Measurements from ENCODE around the gene R3HDM4. TPM values are rescaled to one million over a fixed set of nuclear protein-coding genes. Genes with fewer than 3 reads are reported as not detected.

R3HDM4 gene
- total and polyA plus RNA-seq, 9 of the 15 experiments (the other 6 are each of a cell fraction or from before 2014, with no cell fraction given) = 3.2 to 154 (median 59.0) TPM

DNA sequence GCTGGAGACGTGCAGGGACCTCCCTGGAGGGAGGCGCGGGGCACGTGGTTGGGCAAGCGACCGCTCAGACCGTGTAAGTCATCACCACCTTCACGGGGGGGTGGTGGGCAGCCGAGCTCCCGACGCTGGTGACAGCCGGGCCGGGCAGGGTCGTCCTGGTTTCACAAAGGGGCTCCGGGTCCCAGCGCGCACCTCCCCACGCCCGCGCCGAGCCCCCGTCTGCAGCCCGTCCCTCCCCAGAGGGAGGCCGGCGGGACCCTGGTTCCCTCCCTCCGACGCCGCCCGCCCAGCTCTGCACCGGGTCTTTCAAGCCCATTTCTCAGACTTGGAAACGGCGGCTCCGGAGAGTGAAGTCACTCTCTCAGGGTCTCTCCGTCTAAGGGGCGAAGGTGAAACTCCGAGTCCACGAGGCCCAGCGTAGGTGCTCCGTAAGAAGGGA is 12.1 kb upstream of the R3HDM4 start:
- Histone ChIP-seq H3K79me2 (ENCODE audit: control insufficient read depth, insufficient read depth, low read length) (peaks cover 65% of the 10 kb centered on the region), H3K4me1 (replicated peaks in 1 of 2; ENCODE audit: control insufficient read depth in 2 of 2, insufficient read depth in 2 of 2, low read length in 2 of 2) (peaks cover 8 to 75% of the 10 kb centered on the region in 2 experiments; a peak in 4 of 5 replicates), H3K4me2 (ENCODE audit: insufficient read depth, low read length) (peak overlapping the region; percentile 95), H3K27me3 (ENCODE audit: control insufficient read depth in 2 of 2, insufficient read depth in 2 of 2, low read length in 2 of 2) (no peaks in the 10 kb centered on the region), H3K9me3 (replicated peaks; ENCODE audit: control insufficient read depth, insufficient read depth, low read depth, low read length) (no peaks in the 10 kb centered on the region), H2AFZ (ENCODE audit: low read depth, low read length) (peak overlapping the region; percentile 82), H3K9ac (ENCODE audit: insufficient read depth in 1 of 2, low read depth in 2 of 2, low read length in 2 of 2) (peak overlapping the region; percentile 85 to 99), H4K20me1 (replicated peaks; ENCODE audit: control insufficient read depth, insufficient read depth, low read length) (no peaks in the 10 kb centered on the region; the same call in 1 of the 2 replicates), H3K27ac (ENCODE audit: extremely low read depth, low read depth, low read length) (peak overlapping the region; percentile 97), H3K36me3 (ENCODE audit: control insufficient read depth, insufficient read depth, low read length) (peaks cover 20% of the 10 kb centered on the region; the same call in 2 of the 3 replicates), H3K9me1 (ENCODE audit: control insufficient read depth, insufficient read depth, low read length) (no peaks in the 10 kb centered on the region), H3K4me3 (peak overlapping the region; percentile 99)
- FAIRE-seq = peak; percentile 91
- in situ Hi-C loops (cut with MboI) = no loop called here
- peak; percentile 50 to 76 (median 62) for DNase-seq (ENCODE audit: extremely low read depth in 1 of 4, low spot score in 3 of 4)
- ChIA-PET CTCF (ENCODE audit: low intra/inter-chr PET ratio) (interaction anchor here (0.6 to 8.8 kb wide), 2 partner anchors 58 to 79 kb away, joined by 3 to 158 read pairs; partner anchors contain the start of gene WDR18), POLR2A (interaction anchor here (0.5 to 4.2 kb wide), 7 partner anchors 31 to 345 kb away, joined by 3 to 24 read pairs (median 3); partner anchors contain the start of genes RNU6-2 and WDR18)
- intact Hi-C loops (cut with micrococcal nuclease) = loop anchor here (1.0 to 2.0 kb wide), 2 partner anchors 30 to 55 kb away; no protein-coding TSS in a partner anchor
- BruUV-seq (replicated peaks) = no TSS peak
- ATAC-seq = peak; percentile 63
- WGBS (ENCODE audit: insufficient coverage, low coverage, missing lambda C conversion rate) = 0% methylated on average over 17 of the region's 39 CpGs
- TF ChIP-seq, protein P1, sequence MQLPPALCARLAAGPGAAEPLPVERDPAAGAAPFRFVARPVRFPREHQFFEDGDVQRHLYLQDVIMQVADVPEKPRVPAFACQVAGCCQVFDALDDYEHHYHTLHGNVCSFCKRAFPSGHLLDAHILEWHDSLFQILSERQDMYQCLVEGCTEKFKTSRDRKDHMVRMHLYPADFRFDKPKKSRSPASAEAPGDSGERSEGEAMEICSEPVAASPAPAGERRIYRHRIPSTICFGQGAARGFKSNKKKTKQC (CRISPR knock-in tag; IDR thresholded peaks at IDR 0.05) = no peak; the same call in 1 of the 2 replicates
- TF ChIP-seq ZNF232 (CRISPR knock-in tag; IDR thresholded peaks at IDR 0.05) (no peak), SRSF9 (IDR thresholded peaks at IDR 0.05; ENCODE audit: borderline replicate concordance, low read depth, low read length) (no peak), ZNF263 (CRISPR knock-in tag; IDR thresholded peaks at IDR 0.05; ENCODE audit: borderline replicate concordance) (peak; percentile 81; the same call in 1 of the 2 replicates), PRMT5 (CRISPR knock-in tag; IDR thresholded peaks at IDR 0.05) (no peak), SPI1 (IDR thresholded peaks at IDR 0.05; ENCODE audit: borderline replicate concordance, low read depth, low read length) (no peak), ZNF184 (CRISPR knock-in tag; IDR thresholded peaks at IDR 0.05) (no peak), ZNF12 (CRISPR knock-in tag; IDR thresholded peaks at IDR 0.05) (peak; percentile 75; the same call in 1 of the 2 replicates), MTA2 (IDR thresholded peaks at IDR 0.05; ENCODE audit: low read depth) (no peak), ZFP36 (IDR thresholded peaks at IDR 0.05; ENCODE audit: low read depth, low read length, partially characterized antibody) (peak; percentile 19), SIN3A (IDR thresholded peaks at IDR 0.05; ENCODE audit: borderline replicate concordance in 2 of 2, control insufficient read depth in 1 of 2, low read depth in 2 of 2, low read length in 2 of 2) (peak; percentile 27 to 30; a peak in 2 of 4 replicates), SETDB1 (IDR thresholded peaks at IDR 0.05; ENCODE audit: low read length) (no peak), NONO (IDR thresholded peaks at IDR 0.05; ENCODE audit: low read depth in 2 of 2, low read length in 1 of 2) (no peak)
- TF ChIP-seq, protein P2, sequence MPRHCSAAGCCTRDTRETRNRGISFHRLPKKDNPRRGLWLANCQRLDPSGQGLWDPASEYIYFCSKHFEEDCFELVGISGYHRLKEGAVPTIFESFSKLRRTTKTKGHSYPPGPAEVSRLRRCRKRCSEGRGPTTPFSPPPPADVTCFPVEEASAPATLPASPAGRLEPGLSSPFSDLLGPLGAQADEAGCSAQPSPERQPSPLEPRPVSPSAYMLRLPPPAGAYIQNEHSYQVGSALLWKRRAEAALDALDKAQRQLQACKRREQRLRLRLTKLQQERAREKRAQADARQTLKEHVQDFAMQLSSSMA (CRISPR knock-in tag; IDR thresholded peaks at IDR 0.05) = no peak
- TF ChIP-seq, protein P3, sequence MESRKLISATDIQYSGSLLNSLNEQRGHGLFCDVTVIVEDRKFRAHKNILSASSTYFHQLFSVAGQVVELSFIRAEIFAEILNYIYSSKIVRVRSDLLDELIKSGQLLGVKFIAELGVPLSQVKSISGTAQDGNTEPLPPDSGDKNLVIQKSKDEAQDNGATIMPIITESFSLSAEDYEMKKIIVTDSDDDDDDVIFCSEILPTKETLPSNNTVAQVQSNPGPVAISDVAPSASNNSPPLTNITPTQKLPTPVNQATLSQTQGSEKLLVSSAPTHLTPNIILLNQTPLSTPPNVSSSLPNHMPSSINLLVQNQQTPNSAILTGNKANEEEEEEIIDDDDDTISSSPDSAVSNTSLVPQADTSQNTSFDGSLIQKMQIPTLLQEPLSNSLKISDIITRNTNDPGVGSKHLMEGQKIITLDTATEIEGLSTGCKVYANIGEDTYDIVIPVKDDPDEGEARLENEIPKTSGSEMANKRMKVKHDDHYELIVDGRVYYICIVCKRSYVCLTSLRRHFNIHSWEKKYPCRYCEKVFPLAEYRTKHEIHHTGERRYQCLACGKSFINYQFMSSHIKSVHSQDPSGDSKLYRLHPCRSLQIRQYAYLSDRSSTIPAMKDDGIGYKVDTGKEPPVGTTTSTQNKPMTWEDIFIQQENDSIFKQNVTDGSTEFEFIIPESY (CRISPR knock-in tag; IDR thresholded peaks at IDR 0.05) = 0 out of 2 replicates have a peak, but pooled peaks have one; percentile 22
- TF ChIP-seq, protein P4, sequence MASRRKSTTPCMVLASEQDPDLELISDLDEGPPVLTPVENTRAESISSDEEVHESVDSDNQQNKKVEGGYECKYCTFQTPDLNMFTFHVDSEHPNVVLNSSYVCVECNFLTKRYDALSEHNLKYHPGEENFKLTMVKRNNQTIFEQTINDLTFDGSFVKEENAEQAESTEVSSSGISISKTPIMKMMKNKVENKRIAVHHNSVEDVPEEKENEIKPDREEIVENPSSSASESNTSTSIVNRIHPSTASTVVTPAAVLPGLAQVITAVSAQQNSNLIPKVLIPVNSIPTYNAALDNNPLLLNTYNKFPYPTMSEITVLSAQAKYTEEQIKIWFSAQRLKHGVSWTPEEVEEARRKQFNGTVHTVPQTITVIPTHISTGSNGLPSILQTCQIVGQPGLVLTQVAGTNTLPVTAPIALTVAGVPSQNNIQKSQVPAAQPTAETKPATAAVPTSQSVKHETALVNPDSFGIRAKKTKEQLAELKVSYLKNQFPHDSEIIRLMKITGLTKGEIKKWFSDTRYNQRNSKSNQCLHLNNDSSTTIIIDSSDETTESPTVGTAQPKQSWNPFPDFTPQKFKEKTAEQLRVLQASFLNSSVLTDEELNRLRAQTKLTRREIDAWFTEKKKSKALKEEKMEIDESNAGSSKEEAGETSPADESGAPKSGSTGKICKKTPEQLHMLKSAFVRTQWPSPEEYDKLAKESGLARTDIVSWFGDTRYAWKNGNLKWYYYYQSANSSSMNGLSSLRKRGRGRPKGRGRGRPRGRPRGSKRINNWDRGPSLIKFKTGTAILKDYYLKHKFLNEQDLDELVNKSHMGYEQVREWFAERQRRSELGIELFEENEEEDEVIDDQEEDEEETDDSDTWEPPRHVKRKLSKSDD (conservative IDR thresholded peaks at IDR 0.05; ENCODE audit: low read length) = no peak

Measured in K562 (cell line).